Neural progenitor cell (in vitro differentiated cells): ENCODE measurements around the gene RIN2. TPM values are rescaled to one million over a fixed set of nuclear protein-coding genes. Genes with fewer than 3 reads are reported as not detected.
A peak's percentile ranks its signal among the peaks of the same experiment; 100 is the strongest.

Experiments
- DNase-seq: peaks from one replicate; pipeline ENCODE4 v3.0.0-alpha.2; 2016; ENCODE audit warnings: low spot score
- H2AFZ ChIP-seq: fragments of 200-600 bp; sonication (generic); replicated peaks from 2 replicates; pipeline ENCODE4 v1.6.1; 2016; ENCODE audit warnings: antibody characterized with exemption
- H3F3A ChIP-seq: fragments of 200-600 bp; sonication (generic); 2 replicates; pipeline ENCODE4 v1.6.1; 2016; ENCODE audit warnings: antibody characterized with exemption, low read depth
- H3K27ac ChIP-seq: fragments of 200-600 bp; sonication (generic); 2 replicates; pipeline ENCODE4 v1.5.1; 2016; ENCODE audit warnings: mild to moderate bottlenecking
- H3K27me3 ChIP-seq: fragments of 200-600 bp; sonication (generic); 2 replicates; pipeline ENCODE4 v1.6.1; 2016; ENCODE audit warnings: mild to moderate bottlenecking, moderate library complexity
- H3K36me3 ChIP-seq: fragments of 200-600 bp; sonication (generic); 2 replicates; pipeline ENCODE4 v1.5.1; 2016
- H3K4me1 ChIP-seq: fragments of 200-600 bp; sonication (generic); 2 replicates; pipeline ENCODE4 v1.6.1; 2016; ENCODE audit warnings: mixed run types
- H3K4me2 ChIP-seq: fragments of 200-600 bp; sonication (generic); 2 replicates; pipeline ENCODE4 v1.6.1; 2016
- H3K4me3 ChIP-seq: fragments of 200-600 bp; sonication (generic); 2 replicates; pipeline ENCODE4 v1.5.1; 2016
- H3K79me2 ChIP-seq: fragments of 200-600 bp; sonication (generic); 2 replicates; pipeline ENCODE4 v1.6.1; 2016; ENCODE audit warnings: low read depth
- H3K9ac ChIP-seq: fragments of 200-600 bp; sonication (generic); 2 replicates; pipeline ENCODE4 v1.6.1; 2016
- H3K9me3 ChIP-seq: fragments of 200-600 bp; sonication (generic); 2 replicates; pipeline ENCODE4 v1.5.1; 2016; ENCODE audit warnings: low read depth
- H4K20me1 ChIP-seq: fragments of 200-600 bp; sonication (generic); 2 replicates; pipeline ENCODE4 v1.6.1; 2016; ENCODE audit warnings: low read depth
- H3K27ac Mint-ChIP-seq: 3 replicates; pipeline ENCODE4 v1.8.0; 2021; ENCODE audit warnings: mixed read lengths
- H3K27me3 Mint-ChIP-seq: 2 replicates; pipeline ENCODE4 v1.8.0; 2022; ENCODE audit warnings: low read depth, mild to moderate bottlenecking, inconsistent platforms, moderate library complexity, mixed read lengths; ENCODE audit not compliant: insufficient read depth
- H3K36me3 Mint-ChIP-seq: 3 replicates; pipeline ENCODE4 v1.8.0; 2021; ENCODE audit warnings: mixed read lengths
- H3K4me1 Mint-ChIP-seq: 3 replicates; pipeline ENCODE4 v1.8.0; 2021; ENCODE audit warnings: mixed read lengths
- H3K4me3 Mint-ChIP-seq: 3 replicates; pipeline ENCODE4 v1.8.0; 2021; ENCODE audit warnings: mild to moderate bottlenecking, moderate library complexity, mixed read lengths
- H3K9me3 Mint-ChIP-seq: 3 replicates; pipeline ENCODE4 v1.8.0; 2020; ENCODE audit warnings: mixed read lengths
- CTCF ChIP-seq: fragments of 200-600 bp; sonication (generic); IDR thresholded peaks from 2 replicates; pipeline ENCODE4 v1.5.1; 2017; ENCODE audit warnings: antibody characterized with exemption, mild to moderate bottlenecking
- EZH2 ChIP-seq: fragments of 200-600 bp; sonication (generic); IDR thresholded peaks from 2 replicates; pipeline ENCODE4 v1.6.1; 2017; ENCODE audit warnings: antibody characterized with exemption, mild to moderate bottlenecking, moderate library complexity
- EZH2phosphoT487 ChIP-seq: fragments of 200-600 bp; sonication (generic); IDR thresholded peaks from 2 replicates; pipeline ENCODE4 v1.6.1; 2017; ENCODE audit warnings: antibody characterized with exemption
- total RNA-seq: library from RNA; depleted of rRNA; stranded (reverse); fragments of >200 nt; gene quantifications from 2 replicates; pipeline ENCODE4 v1.2.3, GENCODE V29; 2015; ENCODE audit warnings: low replicate concordance

The RIN2 gene
- total RNA-seq, 1 donor from 2014 or later = 7.2 TPM

GRCh38 chr20:19771031-19771430, 13.0 kb downstream of the RIN2 start:
- TF ChIP-seq CTCF (no peak), EZH2phosphoT487 (no peak), EZH2 (no peak)
- no peak overlapping the region for H3K4me2 ChIP-seq
- no peak overlapping the region for H3K27ac ChIP-seq
- H3K4me3 ChIP-seq = no peak overlapping the region
- Mint-ChIP-seq H3K27me3 (peaks cover 10% of the 10 kb centered on the region), H3K4me1 (peaks cover 43% of the 10 kb centered on the region), H3K4me3 (no peak overlapping the region), H3K36me3 (peaks cover 10% of the 10 kb centered on the region), H3K9me3 (no peaks in the 10 kb centered on the region), H3K27ac (no peak overlapping the region)
- H4K20me1 ChIP-seq = peaks cover 12% of the 10 kb centered on the region
- no peaks in the 10 kb centered on the region for H3K36me3 ChIP-seq
- H3K27me3 ChIP-seq = no peaks in the 10 kb centered on the region
- H3K9me3 ChIP-seq = no peaks in the 10 kb centered on the region
- no peak for DNase-seq
- no peaks in the 10 kb centered on the region for H3F3A ChIP-seq
- H2AFZ ChIP-seq = no peak overlapping the region
- no peak overlapping the region for H3K9ac ChIP-seq
- peaks cover 20% of the 10 kb centered on the region for H3K4me1 ChIP-seq
- no peaks in the 10 kb centered on the region for H3K79me2 ChIP-seq

- no peak overlapping the region for H3K27ac ChIP-seq
- no peaks in the 10 kb centered on the region for H3K27me3 ChIP-seq
- no peak for DNase-seq
- Mint-ChIP-seq H3K27ac (no peak overlapping the region), H3K4me1 (peaks cover 37% of the 10 kb centered on the region), H3K4me3 (no peak overlapping the region), H3K9me3 (no peaks in the 10 kb centered on the region), H3K27me3 (peaks cover 10% of the 10 kb centered on the region), H3K36me3 (peaks cover 5% of the 10 kb centered on the region)
- peaks cover 20% of the 10 kb centered on the region for H3K4me1 ChIP-seq
- H2AFZ ChIP-seq = no peak overlapping the region
- no peak overlapping the region for H3K4me3 ChIP-seq
- H3K4me2 ChIP-seq = no peak overlapping the region
- no peaks in the 10 kb centered on the region for H3F3A ChIP-seq
- TF ChIP-seq EZH2 (no peak), EZH2phosphoT487 (no peak)
- H3K36me3 ChIP-seq = no peaks in the 10 kb centered on the region
- no peak overlapping the region for H3K9ac ChIP-seq
- no peaks in the 10 kb centered on the region for H3K79me2 ChIP-seq
- peaks cover 12% of the 10 kb centered on the region for H4K20me1 ChIP-seq
- no peaks in the 10 kb centered on the region for H3K9me3 ChIP-seq
Measured at GRCh38 chr20:19773471-19773870, 15.4 kb downstream of the RIN2 start.

- Mint-ChIP-seq H3K27me3 (peaks cover 8% of the 10 kb centered on the region), H3K36me3 (peaks cover 2% of the 10 kb centered on the region), H3K9me3 (no peaks in the 10 kb centered on the region), H3K27ac (no peak overlapping the region), H3K4me3 (no peak overlapping the region), H3K4me1 (peaks cover 33% of the 10 kb centered on the region)
- Histone ChIP-seq H3K9ac (no peak overlapping the region), H3K27ac (no peak overlapping the region), H3K27me3 (no peaks in the 10 kb centered on the region), H3K4me3 (no peak overlapping the region), H4K20me1 (peaks cover 12% of the 10 kb centered on the region), H3K9me3 (no peaks in the 10 kb centered on the region), H3F3A (no peaks in the 10 kb centered on the region), H2AFZ (no peak overlapping the region), H3K4me1 (peaks cover 20% of the 10 kb centered on the region), H3K79me2 (no peaks in the 10 kb centered on the region), H3K36me3 (no peaks in the 10 kb centered on the region), H3K4me2 (no peak overlapping the region)
- peak; percentile 69 for DNase-seq
- TF ChIP-seq EZH2 (no peak), EZH2phosphoT487 (no peak), CTCF (no peak)
Measured at GRCh38 chr20:19774135-19774933, 16.3 kb downstream of the RIN2 start.
